Stimulated activated CD8-positive, alpha-beta memory T cell treated with anti-CD3 and anti-CD28 coated beads, Interleukin-15, amount 100 ng/mL, for 1 hour (primary cell): ENCODE data around the gene S100A9.
"Not testable (repeated sequence)": the region's sequence is repeated elsewhere in the genome, so short reads cannot be mapped to it uniquely, and the experiment has no call there.

Source experiments
- DNase-seq: peaks from one replicate; pipeline ENCODE4 v3.0.0-alpha.2; 2020; ENCODE audit warnings: low read depth

S100A9 gene

GRCh38 chr1:153357853-153358690 is at the start of gene S100A9:
TSS of gene S100A9 (plus strand) at chr1:153357854. CDS start at chr1:153358284, 430 bp downstream.
- DNase-seq, result no peak

- no peak for DNase-seq
Measured at GRCh38 chr1:153308540-153308939, 49.1 kb upstream of the S100A9 start.

- DNase-seq, result no peak
Measured at GRCh38 chr1:153309441-153309840, 48.2 kb upstream of the S100A9 start.

GRCh38 chr1:153310526-153310925 is 47.1 kb upstream of the S100A9 start:
- DNase-seq, result no peak

GRCh38 chr1:153312570-153313186 is 45.0 kb upstream of the S100A9 start, which contains the start of gene PGLYRP3:
TSS of gene PGLYRP3 (minus strand) at chr1:153312952. CDS start at chr1:153310665, 2,287 bp downstream.
- DNase-seq, result no peak

GRCh38 chr1:153313288-153313687 is 44.4 kb upstream of the S100A9 start:
- DNase-seq, result no peak

GRCh38 chr1:153314388-153314787 is 43.3 kb upstream of the S100A9 start:
- not testable (repeated sequence) for DNase-seq

GRCh38 chr1:153316013-153316412 is 41.6 kb upstream of the S100A9 start:
- not testable (repeated sequence) for DNase-seq

- DNase-seq, result not testable (repeated sequence)
Measured at GRCh38 chr1:153318145-153318544, 39.5 kb upstream of the S100A9 start.

GRCh38 chr1:153322568-153322967 is 35.1 kb upstream of the S100A9 start:
- no peak for DNase-seq

GRCh38 chr1:153324912-153325311 is 32.7 kb upstream of the S100A9 start:
- no peak for DNase-seq

- no peak for DNase-seq
Measured at GRCh38 chr1:153333902-153334301, 23.8 kb upstream of the S100A9 start.

GRCh38 chr1:153336650-153337049 is 21.0 kb upstream of the S100A9 start:
- DNase-seq, result no peak

GRCh38 chr1:153337980-153338853 is 19.4 kb upstream of the S100A9 start:
- no peak for DNase-seq

GRCh38 chr1:153339802-153340201 is 17.9 kb upstream of the S100A9 start:
- DNase-seq, result no peak

GRCh38 chr1:153340356-153340755 is 17.3 kb upstream of the S100A9 start:
- DNase-seq, result no peak

GRCh38 chr1:153341431-153341934 is 16.2 kb upstream of the S100A9 start:
- no peak for DNase-seq

- no peak for DNase-seq
Measured at GRCh38 chr1:153342178-153342577, 15.5 kb upstream of the S100A9 start.

- no peak for DNase-seq
Measured at GRCh38 chr1:153343040-153343681, 14.5 kb upstream of the S100A9 start.

GRCh38 chr1:153343811-153344717 is 13.6 kb upstream of the S100A9 start:
- no peak for DNase-seq

- DNase-seq, result no peak
Measured at GRCh38 chr1:153344718-153345025, 13.0 kb upstream of the S100A9 start.
